ENCODE measurements around the gene AGPAT1. TPM values are rescaled to one million over a fixed set of nuclear protein-coding genes. Genes with fewer than 3 reads are reported as not detected.

The AGPAT1 gene
- total and polyA plus RNA-seq, 2 of the 8 experiments (the other 6 are each of a cell fraction or from before 2014, with no cell fraction given), result 96.0 to 222 TPM

GRCh38 chr6:32151863-32152768, 23.8 kb downstream of the AGPAT1 start, which contains the start of gene PRRT1 (continued):
- TF ChIP-seq ATF2 (IDR thresholded peaks at IDR 0.05; ENCODE audit: low read length) (no peak), NANOG (IDR thresholded peaks at IDR 0.05; ENCODE audit: insufficient read depth, low read depth, low read length, poor library complexity, severe bottlenecking) (no peak), TAF1 (IDR thresholded peaks at IDR 0.05; ENCODE audit: low read depth, low read length) (no peak), EGR1 (IDR thresholded peaks at IDR 0.05; ENCODE audit: borderline replicate concordance, low read depth, low read length) (no peak)
